PC-9 (cell line): ENCODE measurements around the gene OSTC.

Experiments
- EZH2 ChIP-seq: fragments of 200-600 bp; sonication (generic); IDR thresholded peaks from 2 replicates; pipeline ENCODE4 v1.8.0; 2017; ENCODE audit warnings: antibody characterized with exemption, low read depth
- TF ChIP-seq, protein P1 (sequence below): fragments of 200-600 bp; sonication (generic); conservative IDR thresholded peaks from 2 replicates; pipeline ENCODE4 v1.6.1; 2017; ENCODE audit warnings: mixed run types, antibody characterized with exemption, mild to moderate bottlenecking, moderate library complexity

DNA sequence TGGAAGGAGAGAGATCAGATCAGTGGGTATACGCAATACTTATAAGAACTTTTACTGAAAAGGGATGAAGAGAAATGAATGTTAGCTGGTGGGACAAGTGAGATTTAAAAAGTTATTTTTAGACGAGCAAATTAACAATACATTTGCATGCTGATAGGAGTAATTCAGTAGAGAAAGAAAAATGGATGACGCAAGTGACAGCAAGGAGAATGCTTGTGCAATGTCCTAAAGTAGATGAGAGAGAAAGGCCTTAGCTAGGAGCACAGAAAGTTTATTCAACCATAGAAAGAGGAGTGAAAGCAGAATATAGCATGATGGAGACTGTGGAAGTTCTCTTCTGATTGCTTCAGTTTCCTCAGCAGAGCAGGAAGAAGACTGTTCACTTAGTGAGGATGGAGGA, 45.8 kb downstream of the OSTC start:
- TF ChIP-seq, protein P1, sequence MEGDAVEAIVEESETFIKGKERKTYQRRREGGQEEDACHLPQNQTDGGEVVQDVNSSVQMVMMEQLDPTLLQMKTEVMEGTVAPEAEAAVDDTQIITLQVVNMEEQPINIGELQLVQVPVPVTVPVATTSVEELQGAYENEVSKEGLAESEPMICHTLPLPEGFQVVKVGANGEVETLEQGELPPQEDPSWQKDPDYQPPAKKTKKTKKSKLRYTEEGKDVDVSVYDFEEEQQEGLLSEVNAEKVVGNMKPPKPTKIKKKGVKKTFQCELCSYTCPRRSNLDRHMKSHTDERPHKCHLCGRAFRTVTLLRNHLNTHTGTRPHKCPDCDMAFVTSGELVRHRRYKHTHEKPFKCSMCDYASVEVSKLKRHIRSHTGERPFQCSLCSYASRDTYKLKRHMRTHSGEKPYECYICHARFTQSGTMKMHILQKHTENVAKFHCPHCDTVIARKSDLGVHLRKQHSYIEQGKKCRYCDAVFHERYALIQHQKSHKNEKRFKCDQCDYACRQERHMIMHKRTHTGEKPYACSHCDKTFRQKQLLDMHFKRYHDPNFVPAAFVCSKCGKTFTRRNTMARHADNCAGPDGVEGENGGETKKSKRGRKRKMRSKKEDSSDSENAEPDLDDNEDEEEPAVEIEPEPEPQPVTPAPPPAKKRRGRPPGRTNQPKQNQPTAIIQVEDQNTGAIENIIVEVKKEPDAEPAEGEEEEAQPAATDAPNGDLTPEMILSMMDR = no peak
- no peak for TF ChIP-seq EZH2
